Chondrocyte (in vitro differentiated cells): ENCODE results near the gene RAB43. TPM values are rescaled to one million over a fixed set of nuclear protein-coding genes. Genes with fewer than 3 reads are reported as not detected.

Experiments used
- DNase-seq: peaks from one replicate; pipeline ENCODE4 v3.0.0; 2021; ENCODE audit warnings: mixed read lengths, low spot score
- H3K27ac Mint-ChIP-seq: one replicate; pipeline ENCODE4 v1.8.0; 2021; ENCODE audit warnings: mild to moderate bottlenecking, moderate library complexity, mixed read lengths; ENCODE audit not compliant: unreplicated experiment
- H3K27me3 Mint-ChIP-seq: 2 replicates; pipeline ENCODE4 v1.8.0; 2021; ENCODE audit warnings: low read depth, mixed read lengths
- H3K36me3 Mint-ChIP-seq: 2 replicates; pipeline ENCODE4 v1.8.0; 2021; ENCODE audit warnings: low read depth, mixed read lengths
- H3K4me1 Mint-ChIP-seq: 2 replicates; pipeline ENCODE4 v1.8.0; 2021; ENCODE audit warnings: low read depth, mild to moderate bottlenecking, mixed read lengths
- H3K4me3 Mint-ChIP-seq: one replicate; pipeline ENCODE4 v1.8.0; 2021; ENCODE audit warnings: mild to moderate bottlenecking, moderate library complexity, mixed read lengths; ENCODE audit not compliant: unreplicated experiment
- H3K9me3 Mint-ChIP-seq: 2 replicates; pipeline ENCODE4 v1.8.0; 2021; ENCODE audit warnings: low read depth, mixed read lengths
- CTCF ChIP-seq: fragments of 200-600 bp; sonication (generic); IDR thresholded peaks from 2 replicates; pipeline ENCODE4 v1.5.0; 2021; ENCODE audit warnings: antibody characterized with exemption, mild to moderate bottlenecking, moderate library complexity
- total RNA-seq: library from RNA; stranded (reverse); gene quantifications from 3 replicates; pipeline ENCODE4 v1.2.1, GENCODE V29; 2021

The RAB43 gene
- total RNA-seq, 1 donor from 2014 or later = 26.3 TPM

GRCh38 chr3:129132097-129132866 lies 10.7 kb upstream of the RAB43 start:
- Mint-ChIP-seq H3K4me3 (no peak overlapping the region), H3K36me3 (peaks cover 38% of the 10 kb centered on the region), H3K9me3 (no peaks in the 10 kb centered on the region), H3K27ac (peak overlapping the region; percentile 4), H3K4me1 (no peaks in the 10 kb centered on the region), H3K27me3 (no peaks in the 10 kb centered on the region)
- no peak for DNase-seq
- TF ChIP-seq CTCF = no peak

- H3K27ac Mint-ChIP-seq = no peak overlapping the region
- H3K4me1 Mint-ChIP-seq = no peaks in the 10 kb centered on the region
- TF ChIP-seq CTCF = no peak
- H3K36me3 Mint-ChIP-seq = peaks cover 38% of the 10 kb centered on the region
- H3K27me3 Mint-ChIP-seq = no peaks in the 10 kb centered on the region
- no peak for DNase-seq
- H3K9me3 Mint-ChIP-seq = no peaks in the 10 kb centered on the region
- H3K4me3 Mint-ChIP-seq = no peak overlapping the region
These were observed 10.0 kb upstream of the RAB43 start for GRCh38 chr3:129131465-129132088.

GRCh38 chr3:129130291-129130813 lies 8.7 kb upstream of the RAB43 start:
- TF ChIP-seq CTCF = no peak

GRCh38 chr3:129128357-129129155 lies 7.0 kb upstream of the RAB43 start:
- peaks cover 29% of the 10 kb centered on the region for H3K36me3 Mint-ChIP-seq
- no peak for DNase-seq
- no peak overlapping the region for H3K27ac Mint-ChIP-seq
- H3K4me1 Mint-ChIP-seq = no peaks in the 10 kb centered on the region
- H3K9me3 Mint-ChIP-seq = no peaks in the 10 kb centered on the region
- no peaks in the 10 kb centered on the region for H3K27me3 Mint-ChIP-seq
- H3K4me3 Mint-ChIP-seq = no peak overlapping the region
- no peak for TF ChIP-seq CTCF

More at GRCh38 chr3:129130291-129130813, 8.7 kb upstream of the RAB43 start:
- Mint-ChIP-seq H3K9me3 (no peaks in the 10 kb centered on the region), H3K27ac (no peak overlapping the region), H3K27me3 (no peaks in the 10 kb centered on the region), H3K4me3 (no peak overlapping the region), H3K36me3 (peaks cover 38% of the 10 kb centered on the region), H3K4me1 (no peaks in the 10 kb centered on the region)
- no peak for DNase-seq

- DNase-seq = no peak
- peak overlapping the region; percentile 3 for H3K27ac Mint-ChIP-seq
These were observed 5.2 kb upstream of the RAB43 start for GRCh38 chr3:129126726-129127280.

More at GRCh38 chr3:129126726-129127280, 5.2 kb upstream of the RAB43 start:
- no peaks in the 10 kb centered on the region for H3K4me1 Mint-ChIP-seq
- H3K9me3 Mint-ChIP-seq = no peaks in the 10 kb centered on the region
- H3K4me3 Mint-ChIP-seq = no peak overlapping the region
- TF ChIP-seq CTCF = no peak
- no peaks in the 10 kb centered on the region for H3K27me3 Mint-ChIP-seq
- peaks cover 15% of the 10 kb centered on the region for H3K36me3 Mint-ChIP-seq
